MM.1S (cell line): ENCODE measurements around the gene OR5K1.

Experiments
- CTCF ChIP-seq: fragments of 300-600 bp; sonication (generic); IDR thresholded peaks from 2 replicates; pipeline ENCODE4 v1.5.1; 2016; ENCODE audit warnings: antibody characterized with exemption, low read length, mixed read lengths
- EZH2 ChIP-seq: fragments of 300-600 bp; sonication (generic); optimal IDR thresholded peaks from 2 replicates; pipeline ENCODE3; 2017; ENCODE audit warnings: low read depth, mild to moderate bottlenecking, antibody characterized with exemption, low read length, mixed read lengths

DNA sequence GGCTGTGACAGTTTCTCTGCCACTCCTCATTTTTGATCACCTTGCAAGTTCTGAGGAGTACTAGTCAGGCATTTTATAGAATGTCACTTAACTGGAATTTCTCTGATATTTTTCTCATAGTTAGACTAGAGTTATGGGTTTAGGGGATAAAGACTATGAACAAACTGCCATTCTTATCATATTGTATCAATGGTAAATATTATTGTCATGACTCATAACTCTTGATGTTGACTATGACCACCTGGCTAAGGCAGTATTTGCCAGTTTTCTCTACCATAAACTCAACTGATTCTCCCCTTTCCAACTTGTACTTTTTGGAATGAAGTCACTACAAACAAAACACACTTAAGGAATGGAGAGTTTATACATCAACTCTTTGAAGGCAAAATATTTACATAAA is 22.7 kb upstream of the OR5K1 start:
- TF ChIP-seq CTCF (no peak), EZH2 (no peak)
